H1 (cell line): ENCODE results near the gene ANKRD24. TPM values are rescaled to one million over a fixed set of nuclear protein-coding genes. Genes with fewer than 3 reads are reported as not detected.
"Not testable (repeated sequence)": the region's sequence is repeated elsewhere in the genome, so short reads cannot be mapped to it uniquely, and the experiment has no call there.

Experiments
- CTCF ChIA-PET: fragments of 300-600 bp; sonication (Branson Sonifier 250); formaldehyde crosslinking; loops from one replicate; lab custom pipeline; 2021; ENCODE audit not compliant: partially characterized antibody; lab: Charles Lee
- POLR2A ChIA-PET: fragments of 300-600 bp; sonication (Branson Sonifier 250); formaldehyde crosslinking; loops from one replicate; lab custom pipeline; 2021; ENCODE audit warnings: inconsistent platforms; ENCODE audit not compliant: partially characterized antibody; lab: Charles Lee
- DNase-seq, 2 experiments: peaks; one replicate each; pipeline versions ENCODE4 v3.0.0 to v3.0.0-alpha.2; 2010 to 2022; ENCODE audit warnings: low spot score in 2 of 2, low read depth in 1 of 2, mixed read lengths in 1 of 2
- FAIRE-seq: peaks from 2 replicates; lab custom pipeline; 2011; peaks lifted over from hg19 to GRCh38; lab: Jason Lieb, UNC
- H2AFZ ChIP-seq: 2 replicates; pipeline ENCODE4 v1.8.1; 2012; ENCODE audit warnings: low read length, inconsistent platforms
- H2AK5ac ChIP-seq: 2 replicates; pipeline ENCODE4 v1.6.1; 2013; ENCODE audit warnings: low read depth, low read length
- H2BK120ac ChIP-seq: replicated peaks from 2 replicates; pipeline ENCODE3; 2013; ENCODE audit warnings: low read depth, low read length, inconsistent platforms
- H2BK12ac ChIP-seq: 2 replicates; pipeline ENCODE4 v1.6.1; 2013; ENCODE audit warnings: low read depth, low read length
- H2BK15ac ChIP-seq: 2 replicates; pipeline ENCODE4 v1.6.1; 2013; ENCODE audit warnings: low read length
- H2BK20ac ChIP-seq: 2 replicates; pipeline ENCODE4 v1.6.1; 2013; ENCODE audit warnings: low read length
- H2BK5ac ChIP-seq: 2 replicates; pipeline ENCODE4 v1.6.1; 2013; ENCODE audit warnings: low read depth, low read length
- H3K14ac ChIP-seq: 2 replicates; pipeline ENCODE4 v1.6.1; 2013; ENCODE audit warnings: inconsistent platforms; ENCODE audit not compliant: insufficient read length
- H3K18ac ChIP-seq: 2 replicates; pipeline ENCODE4 v1.6.1; 2013; ENCODE audit warnings: low read length; ENCODE audit errors: extremely low read depth
- H3K23ac ChIP-seq: 2 replicates; pipeline ENCODE4 v1.6.1; 2013; ENCODE audit warnings: inconsistent platforms; ENCODE audit not compliant: insufficient read length
- H3K23me2 ChIP-seq: 2 replicates; pipeline ENCODE4 v1.6.1; 2013; ENCODE audit warnings: low read depth, low read length
- H3K27ac ChIP-seq: 2 replicates; pipeline ENCODE4 v1.6.1; 2011; ENCODE audit warnings: low read depth, low read length, inconsistent platforms
- H3K27me3 ChIP-seq, 4 experiments: replicated peaks in 1 of 4; 1 replicate in 1 of 4; 2 replicates in 3 of 4; pipeline versions ENCODE4 v1.6.1 to v1.8.1; 2011 to 2013; ENCODE audit warnings: low read length in 3 of 4, mild to moderate bottlenecking in 3 of 4, inconsistent platforms in 2 of 4, mixed read lengths in 2 of 4, moderate library complexity in 1 of 4; ENCODE audit not compliant: control insufficient read depth in 3 of 4, insufficient read depth in 3 of 4; ENCODE audit errors: extremely low read depth in 1 of 4
- H3K36me3 ChIP-seq, 4 experiments: 2 replicates each; pipeline versions ENCODE4 v1.6.1 to v1.8.1; 2011 to 2013; ENCODE audit warnings: mild to moderate bottlenecking in 4 of 4, low read length in 3 of 4, moderate library complexity in 2 of 4, control low read depth in 1 of 4, inconsistent platforms in 1 of 4; ENCODE audit not compliant: insufficient read depth in 4 of 4, control insufficient read depth in 2 of 4
- H3K4ac ChIP-seq: replicated peaks from 2 replicates; pipeline ENCODE3; 2013; ENCODE audit warnings: low read length, low read depth, mixed read lengths, inconsistent platforms; ENCODE audit not compliant: insufficient read length
- H3K4me1 ChIP-seq, 4 experiments: replicated peaks in 1 of 4; 1 replicate in 1 of 4; 2 replicates in 3 of 4; pipeline versions ENCODE4 v1.6.1 to v1.8.1; 2011 to 2013; ENCODE audit warnings: low read length in 3 of 4, inconsistent platforms in 2 of 4, mixed read lengths in 1 of 4; ENCODE audit not compliant: insufficient read depth in 4 of 4, control insufficient read depth in 3 of 4
- H3K4me2 ChIP-seq, 2 experiments: 2 replicates each; pipeline versions ENCODE4 v1.6.1 to v1.8.1; 2011 to 2013; ENCODE audit warnings: low read depth in 2 of 2, low read length in 2 of 2, control low read depth in 1 of 2, inconsistent platforms in 1 of 2, mild to moderate bottlenecking in 1 of 2; ENCODE audit not compliant: insufficient read depth in 1 of 2
- H3K4me3 ChIP-seq, 4 experiments: fragments of 200-600, 300-600 bp in 1 of 4; sonication (generic), shearing (Covaris generic), sonication (Bioruptor Twin) in 1 of 4; 2 replicates each; pipeline versions ENCODE4 v1.5.1 to v1.8.1; 2011 to 2016; ENCODE audit warnings: low read length in 4 of 4, low read depth in 3 of 4, control low read depth in 2 of 4, inconsistent platforms in 2 of 4, mild to moderate bottlenecking in 2 of 4, mixed read lengths in 1 of 4, moderate library complexity in 1 of 4; ENCODE audit not compliant: insufficient read depth in 2 of 4; ENCODE audit errors: extremely low read depth in 1 of 4
- H3K56ac ChIP-seq: replicated peaks from 2 replicates; pipeline ENCODE3; 2013; ENCODE audit warnings: low read depth, mild to moderate bottlenecking, mixed read lengths, low read length, inconsistent platforms; ENCODE audit not compliant: insufficient read length
- H3K79me1 ChIP-seq: 2 replicates; pipeline ENCODE4 v1.6.1; 2013; ENCODE audit warnings: low read depth, low read length, control low read depth
- H3K79me2 ChIP-seq, 2 experiments: 2 replicates each; pipeline versions ENCODE4 v1.6.1 to v1.8.1; 2012 to 2013; ENCODE audit warnings: low read length in 2 of 2, mild to moderate bottlenecking in 2 of 2, inconsistent platforms in 1 of 2; ENCODE audit not compliant: insufficient read depth in 2 of 2, control insufficient read depth in 1 of 2
- H3K9ac ChIP-seq, 4 experiments: replicated peaks in 1 of 4; 1 replicate in 1 of 4; 2 replicates in 3 of 4; pipeline versions ENCODE4 v1.6.1 to v1.8.1; 2011 to 2013; ENCODE audit warnings: low read depth in 3 of 4, low read length in 3 of 4, control low read depth in 2 of 4, mild to moderate bottlenecking in 2 of 4, moderate library complexity in 2 of 4, inconsistent platforms in 1 of 4; ENCODE audit errors: extremely low read depth in 1 of 4
- H3K9me3 ChIP-seq, 2 experiments: 2 replicates each; pipeline versions ENCODE4 v1.6.1 to v1.8.1; 2012 to 2013; ENCODE audit warnings: mild to moderate bottlenecking in 2 of 2, moderate library complexity in 2 of 2, control low read depth in 1 of 2, inconsistent platforms in 1 of 2, low read depth in 1 of 2, low read length in 1 of 2, mixed read lengths in 1 of 2; ENCODE audit not compliant: insufficient read depth in 2 of 2
- H4K20me1 ChIP-seq, 2 experiments: replicated peaks in 1 of 2; 2 replicates each; pipeline versions ENCODE3 to v1.8.1; 2011 to 2013; ENCODE audit warnings: inconsistent platforms in 2 of 2, low read length in 2 of 2, mild to moderate bottlenecking in 1 of 2; ENCODE audit not compliant: insufficient read depth in 2 of 2, control insufficient read depth in 1 of 2
- H4K5ac ChIP-seq: 2 replicates; pipeline ENCODE4 v1.6.1; 2013; ENCODE audit warnings: low read length, low read depth, mixed read lengths, inconsistent platforms; ENCODE audit not compliant: insufficient read length
- H4K8ac ChIP-seq: 2 replicates; pipeline ENCODE4 v1.8.0; 2013; ENCODE audit warnings: mild to moderate bottlenecking, moderate library complexity, low read length, inconsistent platforms; ENCODE audit not compliant: insufficient read depth; ENCODE audit errors: extremely low read depth
- H4K91ac ChIP-seq: replicated peaks from 2 replicates; pipeline ENCODE3; 2013; ENCODE audit warnings: low read length, mixed read lengths, inconsistent platforms; ENCODE audit not compliant: insufficient read length
- MAFK ChIP-seq: IDR thresholded peaks from 2 replicates; pipeline ENCODE4 v1.6.1; 2012; ENCODE audit warnings: low read depth, mild to moderate bottlenecking, improper control_type of control experiment, low read length
- WGBS, 2 experiments: shearing (Covaris generic) in 1 of 2; methylation state at CpG; one replicate each; pipeline versions ENCODE4 v1.1.6 to v1.1.7; 2013 to 2015; ENCODE audit warnings: low lambda C conversion rate in 2 of 2, mixed read lengths in 2 of 2, inconsistent platforms in 1 of 2, low coverage in 1 of 2, missing lambda C conversion rate in 1 of 2; ENCODE audit not compliant: insufficient replicate concordance in 2 of 2, insufficient coverage in 1 of 2, insufficient read length in 1 of 2; ENCODE audit errors: extremely low coverage in 1 of 2, missing lambda C conversion rate in 1 of 2; 5-methylcytosine and 5-hydroxymethylcytosine counted together
- polyA plus RNA-seq, 7 experiments: library from polyadenylated mRNA; depleted of rRNA in 3 of 7; stranded (reverse) in 5 of 7; unstranded in 2 of 7; fragments of >200 nt in 5 of 7; fragments of 200-250 nt in 2 of 7; gene quantifications; 1 replicate in 5 of 7; 2 replicates in 1 of 7; 4 replicates in 1 of 7; pipeline versions ENCODE4 v1.2.1 to v1.2.3, GENCODE V29; 2011 to 2013; ENCODE audit warnings: missing spikeins in 2 of 7, mixed read lengths in 2 of 7
- total RNA-seq: library from RNA; stranded (reverse); fragmentation: NEBNext Ultra II Directional; extraction: Animal tissue kit (Norgen Biotek cat#: 25700); gene quantifications from 2 replicates; pipeline ENCODE4 v1.2.1, GENCODE V29; 2021

ANKRD24 gene
- total and polyA plus RNA-seq, 2 of the 8 experiments (the other 6 are each of a cell fraction or from before 2014, with no cell fraction given): 7.6 to 14.1 TPM

- no peak for TF ChIP-seq MAFK
These were observed 90.4 kb downstream of the ANKRD24 start (continued) for GRCh38 chr19:4272894-4273293.

GRCh38 chr19:4274321-4274686 is 91.8 kb downstream of the ANKRD24 start:
- not testable (repeated sequence) for H3K4ac ChIP-seq, H3K27ac ChIP-seq, H3K9me3 ChIP-seq, H2BK120ac ChIP-seq, H2BK5ac ChIP-seq, H2BK20ac ChIP-seq, H2BK15ac ChIP-seq, H3K79me2 ChIP-seq, H3K4me2 ChIP-seq, H3K23ac ChIP-seq, H2AFZ ChIP-seq, H3K27me3 ChIP-seq, H3K18ac ChIP-seq, H3K9ac ChIP-seq, H3K56ac ChIP-seq, H4K8ac ChIP-seq, H2AK5ac ChIP-seq, H3K79me1 ChIP-seq, H3K23me2 ChIP-seq, H4K5ac ChIP-seq, H3K4me1 ChIP-seq, H3K14ac ChIP-seq, FAIRE-seq, H2BK12ac ChIP-seq, H3K36me3 ChIP-seq, DNase-seq, H4K91ac ChIP-seq, H3K4me3 ChIP-seq, H4K20me1 ChIP-seq
- WGBS, 2 experiments: 89% methylated on average over 6 of the region's 6 CpGs; no CpG with 5 or more reads in 1 of the 2 experiments
- ChIA-PET POLR2A (interaction anchor here (0.7 to 4.0 kb wide), 4 partner anchors 8 to 170 kb away, joined by 3 to 19 read pairs (median 3); partner anchors contain the start of gene MPND), CTCF (interaction anchor here (0.6 to 14.6 kb wide), 5 partner anchors 19 to 266 kb away, joined by 3 to 311 read pairs (median 3); partner anchors contain the start of genes MPND and STAP2)

Other genes starting within 250 kb of the ANKRD24 start
- gene NMRK2, start 249.6 kb upstream of the ANKRD24 start, total RNA-seq: 86.2 and 87.4 TPM in 2 replicates
- 206 and 227 TPM in 2 replicates for gene NMRK2, start 249.6 kb upstream of the ANKRD24 start, polyA plus RNA-seq (2011; rRNA removed)
- 78.1 and 80.8 TPM in 2 replicates for gene DAPK3, start 211.6 kb upstream of the ANKRD24 start, total RNA-seq
- 53.2 and 76.8 TPM in 2 replicates for gene DAPK3, start 211.6 kb upstream of the ANKRD24 start, polyA plus RNA-seq (2011; rRNA removed)
- 3,380 and 3,443 TPM in 2 replicates for gene EEF2, start 197.2 kb upstream of the ANKRD24 start, total RNA-seq
- gene EEF2, start 197.2 kb upstream of the ANKRD24 start, polyA plus RNA-seq (2011; rRNA removed): 1,554 and 2,482 TPM in 2 replicates
- 41.4 and 51.4 TPM in 2 replicates for gene PIAS4, start 175.0 kb upstream of the ANKRD24 start, total RNA-seq
- gene PIAS4, start 175.0 kb upstream of the ANKRD24 start, polyA plus RNA-seq (2011; rRNA removed): 30.2 and 50.9 TPM in 2 replicates
- 16.6 and 17.8 TPM in 2 replicates for gene ZBTB7A, start 115.8 kb upstream of the ANKRD24 start, total RNA-seq
- gene ZBTB7A, start 115.8 kb upstream of the ANKRD24 start, polyA plus RNA-seq (2011; rRNA removed): 5.6 and 9.1 TPM in 2 replicates
- 161 and 162 TPM in 2 replicates for gene MAP2K2, start 58.6 kb upstream of the ANKRD24 start, total RNA-seq
- 111 and 194 TPM in 2 replicates for gene MAP2K2, start 58.6 kb upstream of the ANKRD24 start, polyA plus RNA-seq (2011; rRNA removed)
- not detected in 2 replicates for gene CREB3L3, start 29.1 kb upstream of the ANKRD24 start, total RNA-seq
- 0.12 and 0.17 TPM in 2 replicates for gene CREB3L3, start 29.1 kb upstream of the ANKRD24 start, polyA plus RNA-seq (2011; rRNA removed)
- gene SIRT6, start 126 bp upstream of the ANKRD24 start, total RNA-seq: 23.9 and 25.2 TPM in 2 replicates
- gene SIRT6, start 126 bp upstream of the ANKRD24 start, polyA plus RNA-seq (2011; rRNA removed): 27.0 and 39.3 TPM in 2 replicates
- gene EBI3, start 46.8 kb downstream of the ANKRD24 start, total RNA-seq: 0.99 and 1.1 TPM in 2 replicates
- gene EBI3, start 46.8 kb downstream of the ANKRD24 start, polyA plus RNA-seq (2011; rRNA removed): 5.2 and 8.4 TPM in 2 replicates
- 26.8 and 28.6 TPM in 2 replicates for gene YJU2, start 64.4 kb downstream of the ANKRD24 start, total RNA-seq
- 27.7 and 35.4 TPM in 2 replicates for gene YJU2, start 64.4 kb downstream of the ANKRD24 start, polyA plus RNA-seq (2011; rRNA removed)
- 5.8 and 7.3 TPM in 2 replicates for gene SHD, start 96.6 kb downstream of the ANKRD24 start, total RNA-seq
- 10.7 and 15.5 TPM in 2 replicates for gene SHD, start 96.6 kb downstream of the ANKRD24 start, polyA plus RNA-seq (2011; rRNA removed)
- gene TMIGD2, start 119.7 kb downstream of the ANKRD24 start, total RNA-seq: 0.38 and 0.41 TPM in 2 replicates
- 0.39 and 0.58 TPM in 2 replicates for gene TMIGD2, start 119.7 kb downstream of the ANKRD24 start, polyA plus RNA-seq (2011; rRNA removed)
- gene FSD1, start 121.9 kb downstream of the ANKRD24 start, total RNA-seq: 54.8 and 58.8 TPM in 2 replicates
- 181 and 194 TPM in 2 replicates for gene FSD1, start 121.9 kb downstream of the ANKRD24 start, polyA plus RNA-seq (2011; rRNA removed)
- gene STAP2, start 156.1 kb downstream of the ANKRD24 start, total RNA-seq: 15.3 and 18.1 TPM in 2 replicates
- gene STAP2, start 156.1 kb downstream of the ANKRD24 start, polyA plus RNA-seq (2011; rRNA removed): 33.6 and 37.3 TPM in 2 replicates
- gene MPND, start 160.9 kb downstream of the ANKRD24 start, total RNA-seq: 24.2 and 27.7 TPM in 2 replicates
- gene MPND, start 160.9 kb downstream of the ANKRD24 start, polyA plus RNA-seq (2011; rRNA removed): 22.9 and 31.6 TPM in 2 replicates
- gene SH3GL1, start 217.9 kb downstream of the ANKRD24 start, total RNA-seq: 102 TPM in 2 replicates
- 81.5 and 120 TPM in 2 replicates for gene SH3GL1, start 217.9 kb downstream of the ANKRD24 start, polyA plus RNA-seq (2011; rRNA removed)
- gene CHAF1A, start 220.0 kb downstream of the ANKRD24 start, total RNA-seq: 146 and 147 TPM in 2 replicates
- gene CHAF1A, start 220.0 kb downstream of the ANKRD24 start, polyA plus RNA-seq (2011; rRNA removed): 122 and 190 TPM in 2 replicates